Measurements from ENCODE around the gene FAM209B.

- TF ChIP-seq CTCF (IDR thresholded peaks at IDR 0.05) (no peak), EZH2 (IDR thresholded peaks at IDR 0.05) (no peak), EZH2phosphoT487 (IDR thresholded peaks at IDR 0.05) (no peak)
Measured at GRCh38 chr20:56516631-56517030, 16.4 kb upstream of the FAM209B start.
